GM12878 (cell line): ENCODE measurements around the gene TAF6. TPM values are rescaled to one million over a fixed set of nuclear protein-coding genes. Genes with fewer than 3 reads are reported as not detected.

Source experiments
- ASH2L ChIP-seq: fragments of 300-600, 200-600 bp; sonication (generic); IDR thresholded peaks from 2 replicates; pipeline ENCODE4 v1.6.1; 2017; ENCODE audit warnings: low read depth, mild to moderate bottlenecking, borderline replicate concordance
- BACH1 ChIP-seq: fragments of 450-650 bp; IDR thresholded peaks from 2 replicates; pipeline ENCODE4 v1.6.1; 2017; ENCODE audit warnings: mild to moderate bottlenecking, borderline replicate concordance
- BHLHE40 ChIP-seq, 2 experiments: fragments of 450-650 bp in 1 of 2; IDR thresholded peaks; 2 replicates each; pipeline ENCODE4 v1.6.1; 2011 to 2017; ENCODE audit warnings: low read depth in 2 of 2, borderline replicate concordance in 1 of 2, improper control_type of control experiment in 1 of 2, low read length in 1 of 2, mild to moderate bottlenecking in 1 of 2
- CBFB ChIP-seq: IDR thresholded peaks from 2 replicates; pipeline ENCODE4 v1.6.1; 2016; ENCODE audit warnings: antibody characterized with exemption, low read depth
- DPF2 ChIP-seq: fragments of 450-650 bp; IDR thresholded peaks from 2 replicates; pipeline ENCODE4 v1.6.1; 2017; ENCODE audit warnings: mild to moderate bottlenecking
- E2F4 ChIP-seq: IDR thresholded peaks from 2 replicates; pipeline ENCODE4 v1.6.1; 2012; ENCODE audit warnings: low read depth, low read length, improper control_type of control experiment
- EED ChIP-seq: sonication (generic); IDR thresholded peaks from 2 replicates; pipeline ENCODE4 v1.6.1; 2016; ENCODE audit warnings: antibody characterized with exemption, low read depth
- ELK1 ChIP-seq: IDR thresholded peaks from 2 replicates; pipeline ENCODE4 v1.6.1; 2012; ENCODE audit warnings: low read depth, low read length, improper control_type of control experiment
- FOXK2 ChIP-seq: fragments of 450-650 bp; IDR thresholded peaks from 2 replicates; pipeline ENCODE4 v1.6.1; 2017; ENCODE audit warnings: mild to moderate bottlenecking, moderate library complexity
- FOXM1 ChIP-seq: IDR thresholded peaks from 2 replicates; pipeline ENCODE4 v1.6.1; 2012; ENCODE audit warnings: low read depth, mild to moderate bottlenecking, inconsistent platforms, low read length, moderate library complexity
- GABPA ChIP-seq: IDR thresholded peaks from 2 replicates; pipeline ENCODE4 v1.6.1; 2014; ENCODE audit warnings: antibody characterized with exemption, low read depth, mild to moderate bottlenecking, inconsistent platforms
- HDAC2 ChIP-seq: fragments of 200-600 bp; sonication (generic); IDR thresholded peaks from 2 replicates; pipeline ENCODE4 v1.6.1; 2017
- IRF4 ChIP-seq: IDR thresholded peaks from 2 replicates; pipeline ENCODE4 v1.6.1; 2011; ENCODE audit warnings: low read depth, low read length
- KLF5 ChIP-seq: fragments of 450-650 bp; IDR thresholded peaks from 2 replicates; pipeline ENCODE4 v1.6.1; 2014; ENCODE audit warnings: mild to moderate bottlenecking; ENCODE audit not compliant: partially characterized antibody
- NFYB ChIP-seq: IDR thresholded peaks from 2 replicates; pipeline ENCODE4 v1.6.1; 2011; ENCODE audit warnings: low read depth, mild to moderate bottlenecking, low read length, improper control_type of control experiment, moderate library complexity; ENCODE audit not compliant: insufficient read depth
- POLR2A ChIP-seq: IDR thresholded peaks from 2 replicates; pipeline ENCODE4 v1.6.1; 2011; ENCODE audit warnings: low read depth, mild to moderate bottlenecking, low read length
- POLR2AphosphoS5 ChIP-seq: IDR thresholded peaks from 2 replicates; pipeline ENCODE4 v1.6.1; 2011; ENCODE audit warnings: mild to moderate bottlenecking, low read length, inconsistent platforms
- RBBP5 ChIP-seq: fragments of 200-600 bp; sonication (generic); conservative IDR thresholded peaks from 2 replicates; pipeline ENCODE4 v1.6.1; 2016
- RELA ChIP-seq: fragments of 450-650 bp; IDR thresholded peaks from 2 replicates; pipeline ENCODE4 v1.8.0; 2014; ENCODE audit warnings: borderline replicate concordance; ENCODE audit not compliant: partially characterized antibody
- RUNX3 ChIP-seq: IDR thresholded peaks from 2 replicates; pipeline ENCODE4 v1.6.1; 2012; ENCODE audit warnings: low read length, inconsistent platforms
- SMARCA5 ChIP-seq: fragments of 450-650 bp; IDR thresholded peaks from 2 replicates; pipeline ENCODE4 v1.6.1; 2017; ENCODE audit warnings: mild to moderate bottlenecking
- SP1 ChIP-seq: IDR thresholded peaks from one replicate; pipeline ENCODE4 v1.6.1; 2011; ENCODE audit warnings: low read depth, low read length
- STAT1 ChIP-seq: fragments of 450-650 bp; conservative IDR thresholded peaks from 2 replicates; pipeline ENCODE4 v1.6.1; 2014; ENCODE audit warnings: antibody characterized with exemption, mild to moderate bottlenecking
- TBL1XR1 ChIP-seq: IDR thresholded peaks from 2 replicates; pipeline ENCODE4 v1.6.1; 2012; ENCODE audit warnings: low read depth, low read length, improper control_type of control experiment
- ZBED1 ChIP-seq: IDR thresholded peaks from 2 replicates; pipeline ENCODE4 v1.6.1; 2016; ENCODE audit warnings: borderline replicate concordance
- ZNF207 ChIP-seq: fragments of 450-650 bp; IDR thresholded peaks from 2 replicates; pipeline ENCODE4 v1.6.1; 2014; ENCODE audit warnings: antibody characterized with exemption, mild to moderate bottlenecking, borderline replicate concordance
- polyA plus RNA-seq, 11 experiments: library from polyadenylated mRNA; depleted of rRNA in 4 of 11; unstranded in 6 of 11; stranded (reverse) in 5 of 11; fragments of >200 nt; fragmentation: Nextera tagmentation in 4 of 11; fragmentation: Illumina TruSeq in 1 of 11; extraction: Ambion mirVana in 4 of 11; extraction: Trizol in 1 of 11; gene quantifications; 1 replicate in 1 of 11; 2 replicates in 10 of 11; pipeline versions ENCODE4 v1.2.1 to v1.2.3, GENCODE V29; 2011 to 2016; ENCODE audit warnings: inconsistent platforms in 2 of 11, missing spikeins in 2 of 11, low read depth in 1 of 11
- total RNA-seq, 4 experiments: library from RNA; depleted of rRNA in 3 of 4; stranded (reverse); fragments of >200 nt in 3 of 4; fragmentation: Illumina TruSeq in 1 of 4; extraction: Trizol in 1 of 4; gene quantifications; 2 replicates each; pipeline versions ENCODE4 v1.2.1 to v1.2.3, GENCODE V29; 2013 to 2021
- TF ChIP-seq, protein P1 (sequence below): fragments of 450-650 bp; IDR thresholded peaks from 2 replicates; pipeline ENCODE4 v1.6.1; 2018; ENCODE audit warnings: mild to moderate bottlenecking, low read depth, moderate library complexity; ENCODE audit not compliant: partially characterized antibody
- TF ChIP-seq, protein P2 (sequence below): fragments of 450-650 bp; IDR thresholded peaks from 2 replicates; pipeline ENCODE4 v1.6.1; 2016; ENCODE audit warnings: mild to moderate bottlenecking

The TAF6 gene
- total and polyA plus RNA-seq, 10 of the 15 experiments (the other 5 are each of a cell fraction or from before 2014, with no cell fraction given), result 0.27 to 42.6 (median 17.0) TPM

DNA sequence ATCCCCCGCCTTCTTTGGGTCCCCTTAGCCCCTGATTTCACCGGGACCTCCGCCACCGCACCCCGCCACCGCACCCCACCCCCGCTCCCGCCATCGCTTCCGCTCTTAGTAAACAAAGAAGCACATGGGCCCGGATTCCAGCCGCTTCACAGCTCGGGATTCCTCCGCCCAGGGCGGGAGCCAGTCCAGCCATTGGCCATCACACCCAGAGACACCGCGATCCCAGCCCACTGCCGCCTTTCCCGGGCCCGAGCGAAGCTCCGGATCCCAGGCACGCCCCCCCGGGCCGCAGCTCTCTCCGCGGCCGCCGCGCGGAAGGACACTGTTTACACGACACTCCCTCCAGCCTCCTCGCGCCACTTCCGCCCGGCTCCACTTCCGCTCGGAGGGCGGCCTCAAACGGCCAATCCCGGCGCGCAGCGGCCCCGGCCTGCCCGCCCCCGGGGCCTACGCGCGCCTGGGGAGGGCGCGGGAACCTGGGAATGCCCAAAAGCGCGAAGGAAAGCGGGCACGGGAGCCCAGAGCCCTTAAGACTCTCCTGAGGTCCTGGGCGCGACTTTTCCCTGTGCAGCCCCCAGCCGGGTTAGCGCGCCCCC, 18.6 kb downstream of the TAF6 start (continued):
- TF ChIP-seq SP1 (peak; percentile 74), ZBED1 (no peak), DPF2 (peak; percentile 90), TBL1XR1 (0 out of 2 replicates have a peak, but pooled peaks have one; percentile 53), RBBP5 (no peak), CBFB (0 out of 2 replicates have a peak, but pooled peaks have one; percentile 32), EED (peak; percentile 72), FOXM1 (peak; percentile 66; the same call in 1 of the 2 replicates), IRF4 (peak; percentile 62; the same call in 1 of the 2 replicates), HDAC2 (peak; percentile 96), FOXK2 (peak; percentile 97), POLR2AphosphoS5 (peak; percentile 65), E2F4 (peak; percentile 76), BACH1 (peak; percentile 68), RUNX3 (peak; percentile 80), STAT1 (peak; percentile 70; the same call in 1 of the 2 replicates), SMARCA5 (no peak), BHLHE40 (IDR thresholded peaks at IDR 0.05; ENCODE audit: borderline replicate concordance in 1 of 2, low read depth in 2 of 2, low read length in 1 of 2) (peak; percentile 38 to 84; a peak in 3 of 4 replicates), ELK1 (peak; percentile 90), ZNF207 (peak; percentile 87; the same call in 1 of the 2 replicates), NFYB (peak; percentile 84), KLF5 (peak; percentile 92), RELA (peak; percentile 82), POLR2A (peak; percentile 54; the same call in 1 of the 2 replicates), GABPA (peak; percentile 91), ASH2L (peak; percentile 71; the same call in 1 of the 2 replicates)
- TF ChIP-seq, protein P1, sequence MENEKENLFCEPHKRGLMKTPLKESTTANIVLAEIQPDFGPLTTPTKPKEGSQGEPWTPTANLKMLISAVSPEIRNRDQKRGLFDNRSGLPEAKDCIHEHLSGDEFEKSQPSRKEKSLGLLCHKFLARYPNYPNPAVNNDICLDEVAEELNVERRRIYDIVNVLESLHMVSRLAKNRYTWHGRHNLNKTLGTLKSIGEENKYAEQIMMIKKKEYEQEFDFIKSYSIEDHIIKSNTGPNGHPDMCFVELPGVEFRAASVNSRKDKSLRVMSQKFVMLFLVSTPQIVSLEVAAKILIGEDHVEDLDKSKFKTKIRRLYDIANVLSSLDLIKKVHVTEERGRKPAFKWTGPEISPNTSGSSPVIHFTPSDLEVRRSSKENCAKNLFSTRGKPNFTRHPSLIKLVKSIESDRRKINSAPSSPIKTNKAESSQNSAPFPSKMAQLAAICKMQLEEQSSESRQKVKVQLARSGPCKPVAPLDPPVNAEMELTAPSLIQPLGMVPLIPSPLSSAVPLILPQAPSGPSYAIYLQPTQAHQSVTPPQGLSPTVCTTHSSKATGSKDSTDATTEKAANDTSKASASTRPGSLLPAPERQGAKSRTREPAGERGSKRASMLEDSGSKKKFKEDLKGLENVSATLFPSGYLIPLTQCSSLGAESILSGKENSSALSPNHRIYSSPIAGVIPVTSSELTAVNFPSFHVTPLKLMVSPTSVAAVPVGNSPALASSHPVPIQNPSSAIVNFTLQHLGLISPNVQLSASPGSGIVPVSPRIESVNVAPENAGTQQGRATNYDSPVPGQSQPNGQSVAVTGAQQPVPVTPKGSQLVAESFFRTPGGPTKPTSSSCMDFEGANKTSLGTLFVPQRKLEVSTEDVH, result peak; percentile 94
- TF ChIP-seq, protein P2, sequence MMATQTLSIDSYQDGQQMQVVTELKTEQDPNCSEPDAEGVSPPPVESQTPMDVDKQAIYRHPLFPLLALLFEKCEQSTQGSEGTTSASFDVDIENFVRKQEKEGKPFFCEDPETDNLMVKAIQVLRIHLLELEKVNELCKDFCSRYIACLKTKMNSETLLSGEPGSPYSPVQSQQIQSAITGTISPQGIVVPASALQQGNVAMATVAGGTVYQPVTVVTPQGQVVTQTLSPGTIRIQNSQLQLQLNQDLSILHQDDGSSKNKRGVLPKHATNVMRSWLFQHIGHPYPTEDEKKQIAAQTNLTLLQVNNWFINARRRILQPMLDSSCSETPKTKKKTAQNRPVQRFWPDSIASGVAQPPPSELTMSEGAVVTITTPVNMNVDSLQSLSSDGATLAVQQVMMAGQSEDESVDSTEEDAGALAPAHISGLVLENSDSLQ, result peak; percentile 74
